Measurements from ENCODE around the gene NAALADL2. TPM values are rescaled to one million over a fixed set of nuclear protein-coding genes. Genes with fewer than 3 reads are reported as not detected.

NAALADL2 gene
- total and polyA plus RNA-seq, 9 of the 15 experiments (the other 6 are each of a cell fraction or from before 2014, with no cell fraction given): 0.29 to 1.1 (median 0.79) TPM; not detected in 1

DNA sequence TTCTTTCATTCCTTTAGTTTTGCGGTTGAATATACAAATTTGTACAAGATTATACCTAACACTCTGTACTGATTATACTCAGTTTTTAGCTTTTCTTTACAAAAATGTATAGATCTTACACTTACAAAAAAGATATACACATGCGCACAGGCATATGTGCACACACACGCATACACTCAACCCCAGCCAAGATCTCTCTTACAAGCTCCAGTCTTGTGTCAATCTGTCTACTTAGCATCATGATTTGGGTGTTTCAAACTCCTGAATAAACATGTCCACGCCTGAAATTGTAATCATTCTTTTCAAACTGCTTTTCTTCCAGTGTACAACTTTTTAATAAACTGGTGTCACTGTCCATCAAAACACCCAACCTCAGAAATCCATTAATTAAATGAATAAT lies 180.7 kb downstream of the NAALADL2 start:
- no peak for FAIRE-seq
- H3K9ac ChIP-seq (ENCODE audit: insufficient read depth in 1 of 2, low read depth in 2 of 2, low read length in 2 of 2): no peak overlapping the region
- no peaks in the 10 kb centered on the region for H3K79me2 ChIP-seq (ENCODE audit: control insufficient read depth, insufficient read depth, low read length)
- no peaks in the 10 kb centered on the region for H3K27me3 ChIP-seq (ENCODE audit: control insufficient read depth in 2 of 2, insufficient read depth in 2 of 2, low read length in 2 of 2)
- no peak overlapping the region for H2AFZ ChIP-seq (ENCODE audit: low read depth, low read length)
- in situ Hi-C loops (cut with MboI) (no loop called here), intact Hi-C loops (cut with micrococcal nuclease) (no loop called here)
- H3K9me1 ChIP-seq (ENCODE audit: control insufficient read depth, insufficient read depth, low read length): no peaks in the 10 kb centered on the region
- H3K9me3 ChIP-seq (replicated peaks; ENCODE audit: control insufficient read depth, insufficient read depth, low read depth, low read length): no peaks in the 10 kb centered on the region
- H4K20me1 ChIP-seq (replicated peaks; ENCODE audit: control insufficient read depth, insufficient read depth, low read length): no peaks in the 10 kb centered on the region
- H3K4me3 ChIP-seq: no peak overlapping the region
- H3K36me3 ChIP-seq (ENCODE audit: control insufficient read depth, insufficient read depth, low read length): no peaks in the 10 kb centered on the region
- no peak overlapping the region for H3K27ac ChIP-seq (ENCODE audit: extremely low read depth, low read depth, low read length)
- no peak for ATAC-seq
- CTCF ChIA-PET (ENCODE audit: low intra/inter-chr PET ratio): no interaction called here
- H3K4me2 ChIP-seq (ENCODE audit: insufficient read depth, low read length): no peak overlapping the region
- H3K4me1 ChIP-seq (replicated peaks in 1 of 2; ENCODE audit: control insufficient read depth in 2 of 2, insufficient read depth in 2 of 2, low read length in 2 of 2): no peaks in the 10 kb centered on the region
- no peak for TF ChIP-seq RFX5 (IDR thresholded peaks at IDR 0.05; ENCODE audit: low read depth, low read length)
- WGBS (ENCODE audit: insufficient coverage, low coverage, missing lambda C conversion rate): 3% methylated on average over 4 of the region's 4 CpGs
- DNase-seq (ENCODE audit: extremely low read depth in 1 of 4, low spot score in 3 of 4): no peak
- BruUV-seq (replicated peaks): no TSS peak
- POLR2A ChIA-PET: no interaction called here

DNA sequence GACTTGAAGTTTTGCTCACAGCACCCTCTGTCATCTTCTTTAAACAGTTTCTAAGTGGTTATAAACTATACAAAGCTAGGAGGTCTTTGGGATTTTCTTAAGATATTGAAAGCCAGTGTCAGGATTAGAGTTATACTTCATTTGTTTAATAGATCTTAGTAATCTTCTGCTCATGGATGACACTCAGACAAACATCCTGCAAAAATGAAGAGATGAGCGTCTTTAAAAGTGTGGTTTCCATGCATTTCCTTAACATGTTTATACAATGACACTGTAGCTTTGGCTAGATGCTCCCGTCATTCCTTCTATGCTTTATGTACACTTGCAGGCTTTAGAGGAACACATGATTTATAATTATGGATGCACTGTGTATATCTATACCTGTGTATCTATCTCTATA lies 182.2 kb downstream of the NAALADL2 start:
- Histone ChIP-seq H3K27ac (ENCODE audit: extremely low read depth, low read depth, low read length) (no peak overlapping the region), H3K4me3 (no peak overlapping the region), H3K27me3 (ENCODE audit: control insufficient read depth in 2 of 2, insufficient read depth in 2 of 2, low read length in 2 of 2) (no peaks in the 10 kb centered on the region), H3K36me3 (ENCODE audit: control insufficient read depth, insufficient read depth, low read length) (no peaks in the 10 kb centered on the region), H4K20me1 (replicated peaks; ENCODE audit: control insufficient read depth, insufficient read depth, low read length) (no peaks in the 10 kb centered on the region), H3K4me2 (ENCODE audit: insufficient read depth, low read length) (no peak overlapping the region), H3K79me2 (ENCODE audit: control insufficient read depth, insufficient read depth, low read length) (no peaks in the 10 kb centered on the region), H3K9me1 (ENCODE audit: control insufficient read depth, insufficient read depth, low read length) (no peaks in the 10 kb centered on the region), H3K9me3 (replicated peaks; ENCODE audit: control insufficient read depth, insufficient read depth, low read depth, low read length) (no peaks in the 10 kb centered on the region), H3K9ac (ENCODE audit: insufficient read depth in 1 of 2, low read depth in 2 of 2, low read length in 2 of 2) (no peak overlapping the region), H3K4me1 (replicated peaks in 1 of 2; ENCODE audit: control insufficient read depth in 2 of 2, insufficient read depth in 2 of 2, low read length in 2 of 2) (no peaks in the 10 kb centered on the region), H2AFZ (ENCODE audit: low read depth, low read length) (no peak overlapping the region)
- no TSS peak for BruUV-seq (replicated peaks)
- CTCF ChIA-PET (ENCODE audit: low intra/inter-chr PET ratio): no interaction called here
- ATAC-seq (no peak), DNase-seq (ENCODE audit: extremely low read depth in 1 of 4, low spot score in 3 of 4) (no peak), FAIRE-seq (no peak)
- 0% methylated on average over 2 of the region's 2 CpGs for WGBS (ENCODE audit: insufficient coverage, low coverage, missing lambda C conversion rate)
- TF ChIP-seq MEIS2 (IDR thresholded peaks at IDR 0.05; ENCODE audit: partially characterized antibody) (no peak), ZNF766 (CRISPR knock-in tag; conservative IDR thresholded peaks at IDR 0.05) (no peak), HDAC8 (tag; IDR thresholded peaks at IDR 0.05) (no peak), MAFK (IDR thresholded peaks at IDR 0.05; ENCODE audit: low read length) (no peak), KLF6 (CRISPR knock-in tag; IDR thresholded peaks at IDR 0.05; ENCODE audit: borderline replicate concordance) (no peak)
- in situ Hi-C loops (cut with MboI) (no loop called here), intact Hi-C loops (cut with micrococcal nuclease) (no loop called here)
- POLR2A ChIA-PET: no interaction called here
